WERI-Rb-1 (cell line): ENCODE results near the gene TMEM245.

Source experiments
- DNase-seq: peaks from one replicate; pipeline ENCODE4 v3.0.0-alpha.2; 2020
- H3K27ac ChIP-seq: fragments of 250-450 bp; sonication (Bioruptor Pico); 2 replicates; pipeline ENCODE4 v1.5.1; 2020; ENCODE audit warnings: mild to moderate bottlenecking, moderate library complexity
- H3K27me3 ChIP-seq: fragments of 250-450 bp; sonication (Bioruptor Pico); 2 replicates; pipeline ENCODE4 v1.5.1; 2021; ENCODE audit warnings: mild to moderate bottlenecking, low read depth, moderate library complexity; ENCODE audit not compliant: insufficient read depth, severe bottlenecking
- H3K36me3 ChIP-seq: fragments of 250-450 bp; sonication (Bioruptor Pico); 2 replicates; pipeline ENCODE4 v1.5.1; 2020; ENCODE audit warnings: mild to moderate bottlenecking, moderate library complexity
- H3K4me3 ChIP-seq: 2 replicates; pipeline ENCODE4 v1.5.1; 2011; ENCODE audit warnings: low read depth, mild to moderate bottlenecking, control low read depth, low read length
- H3K9me3 ChIP-seq: fragments of 250-450 bp; sonication (Bioruptor Pico); 2 replicates; pipeline ENCODE4 v1.5.1; 2021; ENCODE audit warnings: mild to moderate bottlenecking, moderate library complexity; ENCODE audit not compliant: severe bottlenecking
- TF ChIP-seq, protein P1 (sequence below): IDR thresholded peaks from 2 replicates; pipeline ENCODE4 v1.5.1; 2011; ENCODE audit warnings: low read depth, mild to moderate bottlenecking, control low read depth, inconsistent platforms, low read length

TMEM245 gene

DNA sequence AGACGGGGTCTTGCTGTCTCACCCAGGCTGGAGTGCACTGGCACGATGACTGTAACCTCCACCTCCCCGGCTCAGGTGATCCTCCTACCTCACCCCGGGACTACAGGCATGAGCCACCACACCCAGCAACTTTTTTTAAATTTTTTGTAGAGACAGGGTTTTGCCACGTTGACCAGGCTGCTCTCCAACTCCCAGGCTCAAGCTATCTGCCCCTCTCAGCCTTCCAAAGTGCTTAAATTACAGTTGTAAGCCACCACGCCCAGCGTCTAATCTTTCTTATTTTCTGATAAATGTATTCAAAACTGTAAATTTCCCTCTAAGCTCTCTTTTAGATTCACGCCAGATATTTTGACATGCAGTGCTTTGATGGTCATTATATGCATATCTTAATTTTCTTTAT, 37.0 kb upstream of the TMEM245 start:
- no peaks in the 10 kb centered on the region for H3K27me3 ChIP-seq
- H3K27ac ChIP-seq = no peak overlapping the region
- no peak for DNase-seq
- H3K36me3 ChIP-seq = no peaks in the 10 kb centered on the region
- no peak overlapping the region for H3K4me3 ChIP-seq
- H3K9me3 ChIP-seq = peaks cover 9% of the 10 kb centered on the region
- TF ChIP-seq, protein P1, sequence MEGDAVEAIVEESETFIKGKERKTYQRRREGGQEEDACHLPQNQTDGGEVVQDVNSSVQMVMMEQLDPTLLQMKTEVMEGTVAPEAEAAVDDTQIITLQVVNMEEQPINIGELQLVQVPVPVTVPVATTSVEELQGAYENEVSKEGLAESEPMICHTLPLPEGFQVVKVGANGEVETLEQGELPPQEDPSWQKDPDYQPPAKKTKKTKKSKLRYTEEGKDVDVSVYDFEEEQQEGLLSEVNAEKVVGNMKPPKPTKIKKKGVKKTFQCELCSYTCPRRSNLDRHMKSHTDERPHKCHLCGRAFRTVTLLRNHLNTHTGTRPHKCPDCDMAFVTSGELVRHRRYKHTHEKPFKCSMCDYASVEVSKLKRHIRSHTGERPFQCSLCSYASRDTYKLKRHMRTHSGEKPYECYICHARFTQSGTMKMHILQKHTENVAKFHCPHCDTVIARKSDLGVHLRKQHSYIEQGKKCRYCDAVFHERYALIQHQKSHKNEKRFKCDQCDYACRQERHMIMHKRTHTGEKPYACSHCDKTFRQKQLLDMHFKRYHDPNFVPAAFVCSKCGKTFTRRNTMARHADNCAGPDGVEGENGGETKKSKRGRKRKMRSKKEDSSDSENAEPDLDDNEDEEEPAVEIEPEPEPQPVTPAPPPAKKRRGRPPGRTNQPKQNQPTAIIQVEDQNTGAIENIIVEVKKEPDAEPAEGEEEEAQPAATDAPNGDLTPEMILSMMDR = no peak

DNA sequence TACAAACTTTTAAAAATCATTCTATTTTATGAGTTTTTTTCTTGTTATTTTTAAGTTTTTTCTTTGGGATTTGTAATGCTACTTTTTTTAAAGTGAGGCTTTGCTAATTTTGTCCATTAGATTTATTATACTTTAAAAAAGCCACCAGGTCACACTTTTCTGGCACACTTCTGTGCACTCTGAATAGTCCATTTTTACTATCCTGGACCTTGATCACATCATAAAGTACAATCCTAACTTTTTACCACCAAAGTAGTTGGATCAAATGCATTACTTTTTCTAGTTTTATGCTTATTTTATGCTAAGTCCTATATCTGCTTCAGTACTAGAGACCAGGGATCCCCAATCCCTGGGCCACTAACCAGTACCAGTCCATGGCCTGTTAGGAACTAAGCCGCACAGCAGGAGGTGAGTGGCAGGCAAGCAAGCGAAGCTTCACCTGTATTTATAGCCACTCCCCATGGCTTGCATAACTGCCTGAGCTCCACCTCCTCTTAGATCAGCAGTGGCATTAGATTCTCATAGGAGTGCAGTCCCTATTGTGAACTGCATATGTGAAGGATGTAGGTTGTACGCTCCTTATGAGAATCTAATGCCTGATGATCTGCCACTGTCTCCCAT, 31.3 kb upstream of the TMEM245 start:
- Histone ChIP-seq H3K4me3 (no peak overlapping the region), H3K27ac (no peak overlapping the region), H3K9me3 (peaks cover 9% of the 10 kb centered on the region), H3K36me3 (no peaks in the 10 kb centered on the region), H3K27me3 (no peaks in the 10 kb centered on the region)
- no peak for DNase-seq
- TF ChIP-seq, protein P1 = no peak

DNA sequence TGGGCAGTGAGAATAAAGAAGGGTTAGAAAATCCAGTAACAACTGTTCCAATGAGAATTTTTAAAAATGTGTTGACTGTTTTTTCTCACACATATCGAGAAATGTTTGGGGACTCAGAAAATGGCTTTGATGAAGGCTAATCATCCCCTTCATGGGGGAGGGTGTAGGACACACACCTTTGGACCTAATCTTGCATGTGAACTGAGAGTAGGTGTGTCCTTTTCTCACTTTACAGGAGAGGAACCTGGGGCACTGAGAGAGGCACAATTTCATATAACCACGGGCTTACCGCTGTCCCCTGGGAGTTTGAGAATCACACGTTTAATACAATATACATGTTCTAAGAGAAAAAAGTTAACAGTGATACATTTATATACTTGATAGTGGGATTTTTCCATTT, 30.0 kb upstream of the TMEM245 start:
- H3K4me3 ChIP-seq = no peak overlapping the region
- H3K27me3 ChIP-seq = no peaks in the 10 kb centered on the region
- TF ChIP-seq, protein P1 = no peak
- no peak overlapping the region for H3K27ac ChIP-seq
- no peak for DNase-seq
- peaks cover 9% of the 10 kb centered on the region for H3K9me3 ChIP-seq
- no peaks in the 10 kb centered on the region for H3K36me3 ChIP-seq

DNA sequence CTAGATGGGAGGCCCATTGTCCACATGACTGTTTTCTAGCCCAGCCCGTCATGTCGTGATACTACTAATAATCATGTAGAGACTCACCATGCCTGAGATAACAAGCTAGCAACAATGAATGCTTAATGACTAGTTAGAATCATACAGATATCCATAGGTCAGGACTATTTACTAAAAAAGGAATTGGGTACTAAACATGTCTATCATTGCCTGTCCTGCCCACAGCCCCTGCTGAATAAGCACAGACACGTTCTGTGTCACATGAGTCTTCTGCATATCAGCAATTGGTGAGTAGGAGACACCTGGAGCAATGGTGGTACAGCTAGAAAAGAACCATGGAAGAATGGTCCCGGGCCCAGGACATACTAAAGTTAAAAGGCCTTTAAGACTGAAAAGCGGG, 29.3 kb upstream of the TMEM245 start:
- no peak for DNase-seq
- Histone ChIP-seq H3K27ac (no peak overlapping the region), H3K4me3 (no peak overlapping the region), H3K36me3 (no peaks in the 10 kb centered on the region), H3K9me3 (peaks cover 9% of the 10 kb centered on the region), H3K27me3 (no peaks in the 10 kb centered on the region)
- TF ChIP-seq, protein P1 = no peak

DNA sequence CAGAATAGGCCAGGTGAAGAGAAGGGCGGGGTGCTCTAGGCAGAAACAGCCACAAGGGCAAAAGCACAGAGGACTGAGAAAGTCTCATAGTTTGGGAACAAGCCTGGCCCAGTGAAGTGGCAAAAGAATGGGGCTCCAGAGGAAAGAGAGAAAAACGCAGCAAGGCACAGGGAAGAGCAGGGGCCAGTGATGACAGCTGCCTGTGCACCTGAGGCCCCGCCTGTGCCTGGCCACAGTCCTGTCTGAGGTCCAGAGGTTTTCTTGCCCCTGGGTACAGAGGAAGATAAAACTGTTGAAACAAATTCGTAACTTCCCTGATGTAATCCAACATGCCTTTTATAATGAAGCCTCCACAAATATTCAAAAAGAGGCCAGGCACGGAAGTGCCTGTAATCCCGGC, 25.3 kb upstream of the TMEM245 start:
- TF ChIP-seq, protein P1 = no peak
- DNase-seq = no peak
- no peak overlapping the region for H3K27ac ChIP-seq

More for the DNA sequence above, 25.3 kb upstream of the TMEM245 start:
- Histone ChIP-seq H3K9me3 (no peaks in the 10 kb centered on the region), H3K27me3 (no peaks in the 10 kb centered on the region), H3K36me3 (no peaks in the 10 kb centered on the region; the same call in 1 of the 2 replicates), H3K4me3 (no peak overlapping the region)
